GM12874 (cell line): ENCODE results near the gene CKAP4.

Experiments used
- TF ChIP-seq, protein P1 (sequence below): IDR thresholded peaks from 2 replicates; pipeline ENCODE4 v1.5.1; 2011; ENCODE audit warnings: low read depth, mild to moderate bottlenecking, control low read depth, low read length, moderate library complexity; ENCODE audit not compliant: insufficient read depth

Gene CKAP4

DNA sequence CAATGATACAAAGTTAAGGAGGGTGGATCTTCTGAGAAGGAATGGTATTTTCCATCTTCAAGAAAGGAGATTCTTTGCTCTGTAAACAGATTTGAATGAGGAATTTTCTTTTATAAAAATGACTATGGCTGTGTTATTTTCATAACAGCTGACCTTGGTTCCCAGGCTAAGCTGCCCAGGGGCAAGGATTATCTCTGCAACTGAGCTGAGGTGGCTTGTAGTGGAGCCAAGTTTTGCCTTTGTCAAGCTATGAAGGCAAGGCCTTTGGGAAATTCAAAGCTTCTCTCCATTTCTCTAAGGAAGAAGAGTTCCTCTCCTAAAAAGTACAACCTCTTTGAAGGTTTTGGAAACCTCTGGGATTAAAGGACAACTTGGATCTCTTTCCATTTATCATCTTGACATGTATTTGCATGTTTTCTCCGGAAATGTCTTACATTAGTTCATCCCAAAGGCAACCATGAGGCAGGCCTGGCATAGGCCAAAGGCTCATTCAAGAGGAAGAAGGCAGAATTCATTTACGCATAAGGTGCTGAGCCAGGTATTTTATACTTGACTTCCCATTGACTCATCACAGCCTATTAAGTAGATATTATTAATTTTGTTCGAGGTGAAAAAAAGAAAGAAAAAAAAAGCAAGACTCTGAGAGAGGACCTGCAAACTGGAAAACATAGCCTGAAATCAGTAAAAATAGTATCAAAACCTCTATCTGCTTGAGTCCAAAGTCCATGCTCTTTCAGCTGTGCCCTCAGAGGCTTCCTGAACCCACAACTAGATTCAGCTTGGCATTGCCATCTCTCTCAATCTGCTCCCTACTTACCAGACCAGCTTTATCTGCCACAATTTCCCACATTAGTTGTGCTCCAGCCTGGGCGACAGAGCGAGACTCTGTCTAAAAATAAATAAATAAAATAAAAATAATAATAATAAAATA, 24.0 kb upstream of the CKAP4 start:
- TF ChIP-seq, protein P1, sequence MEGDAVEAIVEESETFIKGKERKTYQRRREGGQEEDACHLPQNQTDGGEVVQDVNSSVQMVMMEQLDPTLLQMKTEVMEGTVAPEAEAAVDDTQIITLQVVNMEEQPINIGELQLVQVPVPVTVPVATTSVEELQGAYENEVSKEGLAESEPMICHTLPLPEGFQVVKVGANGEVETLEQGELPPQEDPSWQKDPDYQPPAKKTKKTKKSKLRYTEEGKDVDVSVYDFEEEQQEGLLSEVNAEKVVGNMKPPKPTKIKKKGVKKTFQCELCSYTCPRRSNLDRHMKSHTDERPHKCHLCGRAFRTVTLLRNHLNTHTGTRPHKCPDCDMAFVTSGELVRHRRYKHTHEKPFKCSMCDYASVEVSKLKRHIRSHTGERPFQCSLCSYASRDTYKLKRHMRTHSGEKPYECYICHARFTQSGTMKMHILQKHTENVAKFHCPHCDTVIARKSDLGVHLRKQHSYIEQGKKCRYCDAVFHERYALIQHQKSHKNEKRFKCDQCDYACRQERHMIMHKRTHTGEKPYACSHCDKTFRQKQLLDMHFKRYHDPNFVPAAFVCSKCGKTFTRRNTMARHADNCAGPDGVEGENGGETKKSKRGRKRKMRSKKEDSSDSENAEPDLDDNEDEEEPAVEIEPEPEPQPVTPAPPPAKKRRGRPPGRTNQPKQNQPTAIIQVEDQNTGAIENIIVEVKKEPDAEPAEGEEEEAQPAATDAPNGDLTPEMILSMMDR: no peak

DNA sequence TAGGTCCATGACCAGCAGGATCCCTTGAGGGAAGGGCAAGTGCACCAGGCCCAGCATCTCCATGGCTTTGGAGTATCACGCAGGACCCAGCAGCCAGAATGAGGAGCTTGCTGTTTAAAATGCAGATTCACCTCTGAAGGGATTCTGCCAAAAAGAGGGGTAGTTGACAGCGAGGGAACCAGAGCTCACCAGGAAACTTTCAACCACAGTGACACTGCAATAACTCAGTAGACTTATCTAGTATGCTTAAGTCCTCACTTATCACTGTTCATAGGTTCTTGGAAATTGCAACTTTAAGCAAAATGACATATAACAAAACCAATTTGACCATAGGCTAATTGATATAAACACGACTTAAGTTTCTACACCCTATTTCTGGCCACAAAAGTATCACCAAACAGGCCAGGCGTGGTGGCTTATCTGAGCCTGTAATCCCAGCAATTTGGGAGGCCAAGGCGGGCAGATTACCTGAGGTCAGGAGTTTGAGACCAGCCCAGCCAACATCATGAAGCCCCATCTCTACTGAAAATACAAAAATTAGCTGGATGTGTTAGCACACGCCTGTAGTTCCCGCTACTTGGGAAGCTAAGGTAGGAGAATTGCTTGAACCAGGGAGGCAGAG, 21.4 kb upstream of the CKAP4 start:
- TF ChIP-seq, protein P1: no peak

DNA sequence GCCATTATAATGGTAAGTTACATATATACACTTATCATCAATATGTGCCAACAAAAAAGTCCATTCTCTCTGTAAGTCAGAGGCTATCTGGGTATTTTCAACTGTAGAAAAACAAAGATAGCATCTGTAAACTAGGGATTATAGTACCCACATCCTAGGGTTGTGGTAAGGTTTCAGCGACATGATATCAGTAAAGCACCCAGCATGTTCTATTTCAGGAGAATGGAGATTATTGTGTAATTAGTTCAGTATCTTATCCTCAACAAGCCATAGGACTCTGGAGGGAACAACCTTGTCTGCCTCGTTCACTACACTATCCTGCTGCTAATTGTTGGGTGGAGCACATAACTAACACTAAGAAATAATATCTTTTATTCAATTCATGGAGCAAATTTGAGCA, 19.7 kb upstream of the CKAP4 start:
- TF ChIP-seq, protein P1: no peak

DNA sequence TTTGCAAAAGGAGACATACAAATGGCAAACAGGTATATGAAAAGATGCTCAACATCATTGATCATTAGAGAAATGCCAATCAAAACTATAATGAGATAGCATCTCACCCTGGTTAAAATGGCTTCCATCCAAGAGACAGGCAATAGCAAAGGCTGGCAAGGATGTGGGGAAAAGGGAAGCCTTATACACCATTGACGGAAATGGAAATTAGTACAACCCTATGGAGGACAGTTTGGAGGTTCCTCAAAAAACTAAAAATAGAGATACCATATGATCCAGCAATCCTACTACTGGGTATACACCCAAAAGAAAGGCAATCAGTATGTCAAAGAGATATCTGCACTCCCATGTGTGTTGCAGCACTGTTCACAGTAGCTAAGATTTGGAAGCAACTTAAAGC, 17.3 kb upstream of the CKAP4 start:
- TF ChIP-seq, protein P1: no peak

DNA sequence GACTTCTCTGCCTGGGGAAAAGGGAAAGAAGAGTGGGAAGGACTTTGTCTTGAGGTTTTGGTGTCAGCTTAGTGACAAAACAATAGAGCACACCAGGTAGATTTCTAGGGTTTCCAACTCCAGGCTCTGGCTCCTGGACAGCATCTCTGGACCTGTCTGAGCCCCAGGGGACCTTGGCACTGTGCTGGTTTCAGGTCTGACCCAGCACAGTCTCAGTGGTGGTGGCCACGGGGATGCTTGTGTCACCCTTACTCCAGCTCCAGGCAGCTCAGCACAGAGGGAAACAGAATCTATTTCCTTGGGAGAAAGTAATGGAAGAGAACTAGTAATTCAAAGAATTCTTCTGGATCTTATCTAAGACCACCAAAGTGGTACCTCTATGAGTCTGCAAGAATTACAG, 11.1 kb upstream of the CKAP4 start:
- TF ChIP-seq, protein P1: no peak

DNA sequence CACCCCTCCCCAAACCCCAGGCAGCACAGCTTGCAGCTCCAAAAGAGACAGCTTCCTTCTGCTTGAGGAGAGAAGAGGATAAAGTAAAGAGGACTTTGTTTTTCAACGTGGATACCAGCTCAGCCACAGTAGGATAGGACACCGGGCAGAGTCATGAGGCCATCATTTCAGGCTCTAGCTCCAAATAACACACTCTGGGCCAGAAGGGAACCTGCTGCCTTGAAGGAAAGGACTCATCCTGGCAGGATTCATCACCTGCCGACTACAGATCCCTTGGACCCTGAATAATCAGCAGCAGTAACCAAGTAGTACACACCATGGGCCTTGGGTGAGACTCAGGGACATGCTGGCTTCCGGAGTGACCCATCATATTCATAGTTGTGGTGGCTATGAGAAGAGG, 10.4 kb upstream of the CKAP4 start:
- TF ChIP-seq, protein P1: no peak

DNA sequence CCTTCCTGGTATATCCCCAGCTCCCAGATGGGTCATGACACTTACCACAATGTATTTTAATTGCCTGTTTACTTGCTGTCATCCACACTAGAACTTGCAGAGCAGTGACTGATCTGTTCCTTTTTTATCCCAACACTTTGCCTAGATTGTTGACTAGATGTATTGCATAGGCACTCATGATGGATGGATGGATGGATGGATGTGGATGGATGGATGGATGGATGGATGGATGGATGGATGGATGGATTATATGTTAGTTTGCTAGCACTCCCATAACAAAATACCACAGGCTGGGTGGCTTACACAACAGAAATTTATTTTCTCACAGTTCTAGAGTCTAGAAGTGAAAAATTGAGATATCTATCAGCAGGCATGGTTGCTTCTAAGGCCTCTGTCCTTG, 8.7 kb upstream of the CKAP4 start:
- TF ChIP-seq, protein P1: no peak
